ENCODE results near the gene PLAGL2. TPM values are rescaled to one million over a fixed set of nuclear protein-coding genes. Genes with fewer than 3 reads are reported as not detected.

Gene PLAGL2, protein sequence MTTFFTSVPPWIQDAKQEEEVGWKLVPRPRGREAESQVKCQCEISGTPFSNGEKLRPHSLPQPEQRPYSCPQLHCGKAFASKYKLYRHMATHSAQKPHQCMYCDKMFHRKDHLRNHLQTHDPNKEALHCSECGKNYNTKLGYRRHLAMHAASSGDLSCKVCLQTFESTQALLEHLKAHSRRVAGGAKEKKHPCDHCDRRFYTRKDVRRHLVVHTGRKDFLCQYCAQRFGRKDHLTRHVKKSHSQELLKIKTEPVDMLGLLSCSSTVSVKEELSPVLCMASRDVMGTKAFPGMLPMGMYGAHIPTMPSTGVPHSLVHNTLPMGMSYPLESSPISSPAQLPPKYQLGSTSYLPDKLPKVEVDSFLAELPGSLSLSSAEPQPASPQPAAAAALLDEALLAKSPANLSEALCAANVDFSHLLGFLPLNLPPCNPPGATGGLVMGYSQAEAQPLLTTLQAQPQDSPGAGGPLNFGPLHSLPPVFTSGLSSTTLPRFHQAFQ
- 21.4 to 22.6 TPM (median 22.6 TPM) in 3 replicates for total RNA-seq (2021)
- percentile 94 among the genes with signal in this experiment for Bru-seq, nascent RNA
- long read RNA-seq, experiment 1, full-length matches to known transcripts, result 41 of 74 reads
- long read RNA-seq, experiment 1, partial matches to known transcripts, result 7 of 74 reads
- long read RNA-seq, experiment 1, other reads (novel, unspliced or antisense), result 26 of 74 reads
- long read RNA-seq, experiment 2, full-length matches to known transcripts, result 9 of 49 reads
- long read RNA-seq, experiment 2, partial matches to known transcripts, result 8 of 49 reads
- long read RNA-seq, experiment 2, other reads (novel, unspliced or antisense), result 32 of 49 reads
- long read RNA-seq, experiment 3, partial matches to known transcripts, result 0 of 1 reads
- long read RNA-seq, experiment 3, other reads (novel, unspliced or antisense), result 1 of 1 reads

DNA sequence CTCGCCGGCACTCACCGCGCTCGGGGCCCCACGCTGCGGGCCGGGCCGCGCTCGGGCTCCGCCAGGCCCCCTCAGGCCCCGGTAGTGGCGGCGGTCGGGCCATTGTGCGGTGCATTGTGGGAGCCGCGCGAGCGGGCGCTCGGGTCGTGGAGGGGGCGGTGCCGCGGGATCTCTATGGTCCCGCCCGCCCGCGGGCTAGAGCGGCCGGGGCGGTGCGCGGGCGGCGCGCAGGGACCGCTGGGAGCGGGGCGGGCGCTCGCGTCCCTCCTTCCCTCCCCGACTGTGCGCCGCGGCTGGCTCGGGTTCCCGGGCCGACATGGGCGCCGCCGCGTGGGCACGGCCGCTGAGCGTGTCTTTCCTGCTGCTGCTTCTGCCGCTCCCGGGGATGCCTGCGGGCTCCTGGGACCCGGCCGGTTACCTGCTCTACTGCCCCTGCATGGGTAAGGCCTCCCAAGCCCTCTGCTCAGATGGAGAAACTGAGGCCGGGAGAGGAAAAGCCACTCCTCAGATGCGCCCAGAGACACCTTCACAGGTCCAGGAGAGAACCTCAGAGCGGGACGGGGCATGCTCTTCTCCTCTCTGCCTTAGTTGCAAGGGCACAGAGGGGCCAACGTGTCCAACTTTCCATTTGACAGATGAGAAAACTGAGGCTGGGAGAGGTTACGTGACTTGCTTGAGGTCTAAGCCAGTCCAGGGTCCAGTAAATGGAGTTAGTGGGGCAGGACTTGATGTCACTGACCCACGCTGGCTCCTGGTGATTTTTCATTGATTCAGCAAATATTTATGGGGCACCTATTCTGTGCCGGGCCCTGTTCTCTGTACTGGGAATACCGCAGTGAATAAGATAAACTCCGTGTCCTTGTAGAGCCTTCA, at the start of gene PLAGL2, which contains the start of gene POFUT1:
TSS of gene PLAGL2 (minus strand) at position 118 of the 873 bp plus-strand sequence. CDS start 5,565 bp downstream, outside the sequence.
TSS of gene POFUT1 (plus strand) at position 255 of the 873 bp plus-strand sequence. CDS start at position 317, 62 bp downstream.
- Mint-ChIP-seq H3K36me3 (peaks cover 18% of the 10 kb centered on the region), H3K9me3 (no peaks in the 10 kb centered on the region), H3K27me3 (ENCODE audit: low read depth) (no peaks in the 10 kb centered on the region), H3K27ac (peak within 1 kb of the TSS; percentile 94), H3K4me3 (peak within 1 kb of the TSS; percentile 98), H3K4me1 (peaks cover 51% of the 10 kb centered on the region)
- TF ChIP-seq TCF7 (CRISPR knock-in tag; IDR thresholded peaks at IDR 0.05; ENCODE audit: low read depth) (no peak), GTF2I (CRISPR knock-in tag; conservative IDR thresholded peaks at IDR 0.05) (peak; percentile 73), ELF4 (CRISPR knock-in tag; IDR thresholded peaks at IDR 0.05; ENCODE audit: low read depth) (0 out of 2 replicates have a peak, but pooled peaks have one; percentile 54), GABPB1 (CRISPR knock-in tag; IDR thresholded peaks at IDR 0.05) (peak; percentile 55), KAT7 (CRISPR knock-in tag; IDR thresholded peaks at IDR 0.05; ENCODE audit: borderline replicate concordance) (peak; percentile 75; the same call in 1 of the 2 replicates), FOXJ3 (CRISPR knock-in tag; IDR thresholded peaks at IDR 0.05; ENCODE audit: borderline replicate concordance) (no peak), ATF1 (CRISPR knock-in tag; IDR thresholded peaks at IDR 0.05) (no peak), ZBTB21 (CRISPR knock-in tag; IDR thresholded peaks at IDR 0.05; ENCODE audit: borderline replicate concordance) (no peak), MXD4 (CRISPR knock-in tag; IDR thresholded peaks at IDR 0.05; ENCODE audit: borderline replicate concordance) (no peak), FOXP1 (CRISPR knock-in tag; IDR thresholded peaks at IDR 0.05; ENCODE audit: borderline replicate concordance) (peak; percentile 48; the same call in 1 of the 2 replicates), TEAD1 (CRISPR knock-in tag; IDR thresholded peaks at IDR 0.05) (peak; percentile 63; the same call in 1 of the 2 replicates), SMAD4 (CRISPR knock-in tag; IDR thresholded peaks at IDR 0.05) (no peak), ETV6 (CRISPR knock-in tag; IDR thresholded peaks at IDR 0.05) (peak; percentile 62; the same call in 1 of the 2 replicates), FOXK1 (CRISPR knock-in tag; IDR thresholded peaks at IDR 0.05) (peak; percentile 76), CREM (CRISPR knock-in tag; IDR thresholded peaks at IDR 0.05) (peak; percentile 81; the same call in 1 of the 2 replicates), SP1 (CRISPR knock-in tag; conservative IDR thresholded peaks at IDR 0.05) (peak; percentile 95)
- TF ChIP-seq, protein P1, sequence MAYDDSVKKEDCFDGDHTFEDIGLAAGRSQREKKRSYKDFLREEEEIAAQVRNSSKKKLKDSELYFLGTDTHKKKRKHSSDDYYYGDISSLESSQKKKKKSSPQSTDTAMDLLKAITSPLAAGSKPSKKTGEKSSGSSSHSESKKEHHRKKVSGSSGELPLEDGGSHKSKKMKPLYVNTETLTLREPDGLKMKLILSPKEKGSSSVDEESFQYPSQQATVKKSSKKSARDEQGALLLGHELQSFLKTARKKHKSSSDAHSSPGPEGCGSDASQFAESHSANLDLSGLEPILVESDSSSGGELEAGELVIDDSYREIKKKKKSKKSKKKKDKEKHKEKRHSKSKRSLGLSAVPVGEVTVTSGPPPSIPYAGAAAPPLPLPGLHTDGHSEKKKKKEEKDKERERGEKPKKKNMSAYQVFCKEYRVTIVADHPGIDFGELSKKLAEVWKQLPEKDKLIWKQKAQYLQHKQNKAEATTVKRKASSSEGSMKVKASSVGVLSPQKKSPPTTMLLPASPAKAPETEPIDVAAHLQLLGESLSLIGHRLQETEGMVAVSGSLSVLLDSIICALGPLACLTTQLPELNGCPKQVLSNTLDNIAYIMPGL (CRISPR knock-in tag; IDR thresholded peaks at IDR 0.05), result 0 out of 2 replicates have a peak, but pooled peaks have one; percentile 16
- TF ChIP-seq, protein P2, sequence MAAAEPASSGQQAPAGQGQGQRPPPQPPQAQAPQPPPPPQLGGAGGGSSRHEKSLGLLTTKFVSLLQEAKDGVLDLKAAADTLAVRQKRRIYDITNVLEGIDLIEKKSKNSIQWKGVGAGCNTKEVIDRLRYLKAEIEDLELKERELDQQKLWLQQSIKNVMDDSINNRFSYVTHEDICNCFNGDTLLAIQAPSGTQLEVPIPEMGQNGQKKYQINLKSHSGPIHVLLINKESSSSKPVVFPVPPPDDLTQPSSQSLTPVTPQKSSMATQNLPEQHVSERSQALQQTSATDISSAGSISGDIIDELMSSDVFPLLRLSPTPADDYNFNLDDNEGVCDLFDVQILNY (CRISPR knock-in tag; IDR thresholded peaks at IDR 0.05), result peak; percentile 86; the same call in 1 of the 2 replicates
- TF ChIP-seq, protein P3, sequence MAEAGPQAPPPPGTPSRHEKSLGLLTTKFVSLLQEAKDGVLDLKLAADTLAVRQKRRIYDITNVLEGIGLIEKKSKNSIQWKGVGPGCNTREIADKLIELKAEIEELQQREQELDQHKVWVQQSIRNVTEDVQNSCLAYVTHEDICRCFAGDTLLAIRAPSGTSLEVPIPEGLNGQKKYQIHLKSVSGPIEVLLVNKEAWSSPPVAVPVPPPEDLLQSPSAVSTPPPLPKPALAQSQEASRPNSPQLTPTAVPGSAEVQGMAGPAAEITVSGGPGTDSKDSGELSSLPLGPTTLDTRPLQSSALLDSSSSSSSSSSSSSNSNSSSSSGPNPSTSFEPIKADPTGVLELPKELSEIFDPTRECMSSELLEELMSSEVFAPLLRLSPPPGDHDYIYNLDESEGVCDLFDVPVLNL (CRISPR knock-in tag; IDR thresholded peaks at IDR 0.05; ENCODE audit: borderline replicate concordance, low read depth), result 0 out of 2 replicates have a peak, but pooled peaks have one; percentile 42
- ATAC-seq, result peak; percentile 96
- CTCF ChIA-PET, result no interaction called here
- POLR2A ChIA-PET, result no interaction called here
- DNase-seq (ENCODE audit: low spot score), result peak; percentile 81
